Upper lobe of left lung (tissue), 6 donors: Measurements from ENCODE around the gene ASNSD1. TPM values are rescaled to one million over a fixed set of nuclear protein-coding genes. Genes with fewer than 3 reads are reported as not detected.
A peak's percentile ranks its signal among the peaks of the same experiment; 100 is the strongest.

Source experiments
- ATAC-seq, 2 donors: fragments of 200-7000 bp; cut with Tn5 transposase; one replicate each; pipeline ENCODE4 v1.9.1; 2022; ENCODE audit warnings: mild to moderate bottlenecking in 2 of 2, moderate library complexity in 2 of 2; ENCODE audit not compliant: low FRiP score in 2 of 2
- DNase-seq, 2 donors: peaks; one replicate each; pipeline ENCODE4 v3.0.0-alpha.2; 2019 to 2020
- H3K27ac ChIP-seq, 4 donors: fragments of 200-600 bp; sonication (generic); one replicate each; pipeline ENCODE4 v1.5.1; 2016 to 2019
- H3K27me3 ChIP-seq, 4 donors: fragments of 200-600 bp; sonication (generic); one replicate each; pipeline ENCODE4 v1.5.1; 2017 to 2019
- H3K36me3 ChIP-seq, 4 donors: fragments of 200-600 bp; sonication (generic); one replicate each; pipeline ENCODE4 v1.5.1; 2016 to 2019
- H3K4me1 ChIP-seq, 4 donors: fragments of 200-600 bp; sonication (generic); one replicate each; pipeline ENCODE4 v1.5.1; 2018 to 2019
- H3K4me3 ChIP-seq, 4 donors: fragments of 200-600 bp; sonication (generic); one replicate each; pipeline ENCODE4 v1.5.1; 2017 to 2019; ENCODE audit warnings: mild to moderate bottlenecking in 2 of 4, moderate library complexity in 1 of 4
- H3K9me3 ChIP-seq, 4 donors: fragments of 200-600 bp; sonication (generic); one replicate each; pipeline ENCODE4 v1.5.1; 2018 to 2019
- CTCF ChIP-seq, 6 experiments: fragments of 450-650 bp in 4 of 6; fragments of 200-600 bp in 2 of 6; sonication (generic) in 2 of 6; IDR thresholded peaks; one replicate each; pipeline ENCODE4 v1.5.1; 2016 to 2019; ENCODE audit warnings: antibody characterized with exemption in 6 of 6
- EP300 ChIP-seq, 4 donors: sonication (generic); formaldehyde crosslinking; IDR thresholded peaks; one replicate each; pipeline ENCODE4 v1.5.1; 2017; ENCODE audit warnings: antibody characterized with exemption in 4 of 4, control low read depth in 2 of 4
- POLR2A ChIP-seq, 4 donors: fragments of 450-650 bp; IDR thresholded peaks; one replicate each; pipeline ENCODE4 v1.5.1; 2016 to 2017; ENCODE audit warnings: antibody characterized with exemption in 4 of 4, mild to moderate bottlenecking in 2 of 4
- POLR2AphosphoS5 ChIP-seq, 2 donors: sonication (generic); formaldehyde crosslinking; IDR thresholded peaks; one replicate each; pipeline ENCODE4 v1.5.1; 2017; ENCODE audit warnings: antibody characterized with exemption in 2 of 2
- WGBS, 2 donors: methylation state at CpG; one replicate each; pipeline ENCODE4 v1.1.5; 2017 to 2018; 5-methylcytosine and 5-hydroxymethylcytosine counted together
- total RNA-seq, 6 donors: library from RNA; depleted of rRNA in 4 of 6; stranded (reverse); fragments of >200 nt in 4 of 6; gene quantifications; one replicate each; pipeline versions ENCODE4 v1.1.0 to v1.2.1, GENCODE V29; 2016 to 2021
- donor health status: DM: no; HTN: no; CAD: no; lungs with moderate emphysema.
- donor health status: DM: no; HTN: yes; CAD: no; lungs with severe emphysema.

Gene ASNSD1
- total RNA-seq, 6 donors from 2014 or later = 29.5 to 49.6 (median 34.3) TPM

- Histone ChIP-seq H3K9me3 (no peaks in the 10 kb centered on the region), H3K36me3 (no peaks in the 10 kb centered on the region), H3K27ac (peak overlapping the region in 3 of 4 donors; percentile 2 to 30 (median 25)), H3K4me3 (no peak overlapping the region), H3K27me3 (no peaks in the 10 kb centered on the region), H3K4me1 (peaks cover 0 to 7% (median 5%) of the 10 kb centered on the region in 4 donors)
- DNase-seq = no peak
- 89 to 91% methylated on average over 9 of the region's 9 CpGs for WGBS, 2 donors
- TF ChIP-seq CTCF (IDR thresholded peaks at IDR 0.05) (no peak), POLR2A (IDR thresholded peaks at IDR 0.05) (no peak), EP300 (IDR thresholded peaks at IDR 0.05) (no peak), POLR2AphosphoS5 (IDR thresholded peaks at IDR 0.05) (no peak)
- no peak for ATAC-seq
These were observed 32.3 kb upstream of the ASNSD1 start for GRCh38 chr2:189628817-189629530.

GRCh38 chr2:189629531-189630453 lies 31.5 kb upstream of the ASNSD1 start:
- H3K27ac ChIP-seq = peak overlapping the region in 3 of 4 donors; percentile 2 to 30 (median 25)
- ATAC-seq = no peak
- no peaks in the 10 kb centered on the region for H3K9me3 ChIP-seq
- H3K4me1 ChIP-seq = peaks cover 0 to 7% (median 5%) of the 10 kb centered on the region in 4 donors
- 52 to 66% methylated on average over 10 of the region's 10 CpGs for WGBS, 2 donors
- H3K27me3 ChIP-seq = no peaks in the 10 kb centered on the region
- H3K4me3 ChIP-seq = no peak overlapping the region
- no peak for TF ChIP-seq CTCF (IDR thresholded peaks at IDR 0.05)
- TF ChIP-seq EP300 (IDR thresholded peaks at IDR 0.05) = no peak
- no peak for TF ChIP-seq POLR2AphosphoS5 (IDR thresholded peaks at IDR 0.05)
- TF ChIP-seq POLR2A (IDR thresholded peaks at IDR 0.05) = no peak
- no peaks in the 10 kb centered on the region for H3K36me3 ChIP-seq
- no peak for DNase-seq

GRCh38 chr2:189631849-189632248 lies 29.4 kb upstream of the ASNSD1 start:
- Histone ChIP-seq H3K9me3 (no peaks in the 10 kb centered on the region), H3K4me1 (peaks cover 0 to 7% (median 5%) of the 10 kb centered on the region in 4 donors), H3K27me3 (no peaks in the 10 kb centered on the region), H3K36me3 (no peaks in the 10 kb centered on the region), H3K4me3 (no peak overlapping the region), H3K27ac (no peak overlapping the region)
- ATAC-seq (no peak), DNase-seq (no peak)
- WGBS, 2 donors = 84 to 86% methylated on average over 4 of the region's 4 CpGs
- no peak for TF ChIP-seq CTCF (IDR thresholded peaks at IDR 0.05)
- TF ChIP-seq POLR2AphosphoS5 (IDR thresholded peaks at IDR 0.05) = no peak
- no peak for TF ChIP-seq POLR2A (IDR thresholded peaks at IDR 0.05)
- TF ChIP-seq EP300 (IDR thresholded peaks at IDR 0.05) = no peak

- Histone ChIP-seq H3K27ac (no peak overlapping the region), H3K9me3 (no peaks in the 10 kb centered on the region), H3K27me3 (no peaks in the 10 kb centered on the region), H3K36me3 (no peaks in the 10 kb centered on the region), H3K4me1 (peaks cover 0 to 7% (median 5%) of the 10 kb centered on the region in 4 donors), H3K4me3 (no peak overlapping the region)
- DNase-seq = no peak
- peak in 5 of 6 experiments; percentile 26 to 31 (median 28) for TF ChIP-seq CTCF (IDR thresholded peaks at IDR 0.05)
- TF ChIP-seq POLR2AphosphoS5 (IDR thresholded peaks at IDR 0.05) = no peak
- no peak for TF ChIP-seq EP300 (IDR thresholded peaks at IDR 0.05)
- peak in 1 of 2 donors; percentile 42 for ATAC-seq
- 89 to 93% methylated on average over 5 of the region's 5 CpGs for WGBS, 2 donors
These were observed 27.9 kb upstream of the ASNSD1 start for GRCh38 chr2:189633392-189633811.
